ENCODE data around the gene CENATAC. TPM values are rescaled to one million over a fixed set of nuclear protein-coding genes. Genes with fewer than 3 reads are reported as not detected.
"Not testable (repeated sequence)": the region's sequence is repeated elsewhere in the genome, so short reads cannot be mapped to it uniquely, and the experiment has no call there.

The CENATAC gene
- total and polyA plus RNA-seq, 2 donors (not counting 1 experiment from before 2014, with no cell fraction given), result 50.1 to 122 TPM

DNA sequence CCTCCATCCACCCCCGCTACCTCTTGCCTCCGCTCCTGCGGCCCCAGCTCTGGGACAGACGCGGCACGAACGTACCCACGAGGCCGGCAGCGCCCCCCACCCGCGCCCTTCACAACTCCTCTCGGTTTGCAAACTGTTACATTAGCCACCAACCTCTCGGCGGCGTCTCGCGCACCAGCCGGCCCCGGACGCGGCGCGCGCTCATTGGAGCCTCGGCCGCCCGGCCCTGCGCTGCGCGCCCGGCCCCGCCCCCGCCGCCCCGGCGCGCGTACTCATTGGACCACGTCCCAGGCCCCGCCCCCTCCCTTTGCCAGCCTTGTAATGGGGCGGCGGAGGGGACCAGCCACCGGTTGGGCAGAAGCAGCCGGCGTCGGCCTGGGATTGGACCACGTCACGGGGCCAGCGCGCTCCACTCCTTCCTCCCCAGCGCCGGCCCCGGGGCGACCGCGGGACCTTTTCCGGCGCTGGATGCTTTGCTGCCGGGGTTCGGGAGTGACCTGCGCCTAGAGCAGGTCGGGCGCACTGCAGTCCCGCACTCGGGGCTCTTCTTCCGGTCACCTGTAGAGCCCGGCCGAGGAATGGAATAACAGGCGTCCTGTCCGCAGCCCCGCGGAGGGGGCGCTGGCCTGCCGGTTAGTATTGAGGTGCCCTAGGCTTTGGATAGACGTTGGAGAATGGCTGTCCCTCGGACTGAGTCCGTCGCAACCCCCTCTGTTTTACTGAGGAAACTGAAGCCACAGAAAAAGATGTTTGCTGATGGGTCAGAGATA lies 59.2 kb downstream of the CENATAC start, which contains the start of gene HYOU1:
TSS of gene HYOU1 (minus strand) at position 206 of the 770 bp plus-strand sequence. CDS start 1,045 bp downstream, outside the sequence.
- H3K9me3 Mint-ChIP-seq (ENCODE audit: insufficient read depth), result no peaks in the 10 kb centered on the region
- H3K4me3 ChIP-seq (ENCODE audit: control extremely low read depth in 1 of 5, extremely low read depth in 1 of 5, insufficient read depth in 1 of 5, low read depth in 2 of 5, low read length in 4 of 5), result peak within 1 kb of the TSS; percentile 36 to 95 (median 90)
- H3K27ac Mint-ChIP-seq, result peak within 1 kb of the TSS; percentile 93
- TF ChIP-seq EZH2 (IDR thresholded peaks at IDR 0.05; ENCODE audit: borderline replicate concordance, insufficient read depth, low read depth, low read length, poor library complexity, severe bottlenecking), result no peak
- TF ChIP-seq, protein P1, sequence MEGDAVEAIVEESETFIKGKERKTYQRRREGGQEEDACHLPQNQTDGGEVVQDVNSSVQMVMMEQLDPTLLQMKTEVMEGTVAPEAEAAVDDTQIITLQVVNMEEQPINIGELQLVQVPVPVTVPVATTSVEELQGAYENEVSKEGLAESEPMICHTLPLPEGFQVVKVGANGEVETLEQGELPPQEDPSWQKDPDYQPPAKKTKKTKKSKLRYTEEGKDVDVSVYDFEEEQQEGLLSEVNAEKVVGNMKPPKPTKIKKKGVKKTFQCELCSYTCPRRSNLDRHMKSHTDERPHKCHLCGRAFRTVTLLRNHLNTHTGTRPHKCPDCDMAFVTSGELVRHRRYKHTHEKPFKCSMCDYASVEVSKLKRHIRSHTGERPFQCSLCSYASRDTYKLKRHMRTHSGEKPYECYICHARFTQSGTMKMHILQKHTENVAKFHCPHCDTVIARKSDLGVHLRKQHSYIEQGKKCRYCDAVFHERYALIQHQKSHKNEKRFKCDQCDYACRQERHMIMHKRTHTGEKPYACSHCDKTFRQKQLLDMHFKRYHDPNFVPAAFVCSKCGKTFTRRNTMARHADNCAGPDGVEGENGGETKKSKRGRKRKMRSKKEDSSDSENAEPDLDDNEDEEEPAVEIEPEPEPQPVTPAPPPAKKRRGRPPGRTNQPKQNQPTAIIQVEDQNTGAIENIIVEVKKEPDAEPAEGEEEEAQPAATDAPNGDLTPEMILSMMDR (IDR thresholded peaks at IDR 0.05), result peak; percentile 6
- H3K27me3 ChIP-seq (replicated peaks in 1 of 4; ENCODE audit: control extremely low read depth in 1 of 4, control insufficient read depth in 3 of 4, insufficient read depth in 4 of 4, low read length in 3 of 4), result no peaks in the 10 kb centered on the region
- peak within 1 kb of the TSS; percentile 75 to 93 for H3K27ac ChIP-seq (ENCODE audit: low read length in 2 of 2)
- no peaks in the 10 kb centered on the region for H3K27me3 Mint-ChIP-seq
- peaks cover 18 to 29% of the 10 kb centered on the region in 2 donors for H3K4me1 ChIP-seq (ENCODE audit: control insufficient read depth in 2 of 2, insufficient read depth in 2 of 2, low read length in 2 of 2)
- WGBS (ENCODE audit: insufficient coverage), result under 1% methylated on average over 77 of the region's 79 CpGs
- peaks cover 55% of the 10 kb centered on the region for H3K79me2 ChIP-seq (ENCODE audit: control insufficient read depth, insufficient read depth, low read length)
- peak within 1 kb of the TSS; percentile 98 for H3K4me2 ChIP-seq (replicated peaks; ENCODE audit: low read depth, low read length, poor library complexity, severe bottlenecking)
- H2AFZ ChIP-seq (ENCODE audit: insufficient read depth, low read depth, low read length, poor library complexity, severe bottlenecking), result peak within 1 kb of the TSS; percentile 97
- ChIA-PET CTCF (interaction anchor here (0.7 to 2.2 kb wide), 7 partner anchors 10 to 1831 kb away, joined by 3 to 8 read pairs (median 5); partner anchors contain the start of gene VPS11), POLR2A (interaction anchor here (0.5 to 3.8 kb wide), 4 partner anchors 10 to 111 kb away, joined by 3 to 14 read pairs (median 3); partner anchors contain the start of gene VPS11)
- no peaks in the 10 kb centered on the region for H3K9me3 ChIP-seq (ENCODE audit: control extremely low read depth in 1 of 3, control insufficient read depth in 2 of 3, insufficient read depth in 1 of 3, low read length in 2 of 3)
- intact Hi-C loops (cut with micrococcal nuclease), result loop anchor here (1.0 to 2.0 kb wide), 9 partner anchors 10 to 140 kb away; partner anchors contain the start of genes CENATAC, HINFP, HMBS and RPS25
- H4K20me1 ChIP-seq (ENCODE audit: control insufficient read depth, insufficient read depth, low read length, poor library complexity, severe bottlenecking), result no peaks in the 10 kb centered on the region
- peaks cover 36% of the 10 kb centered on the region for H3K4me1 Mint-ChIP-seq
- ATAC-seq (ENCODE audit: low read depth) (peak; percentile 95), DNase-seq (peak; percentile 99)
- peak within 1 kb of the TSS; percentile 97 for H3K4me3 Mint-ChIP-seq
- peak within 1 kb of the TSS; percentile 98 for H3K9ac ChIP-seq (ENCODE audit: low read length)
- H3K36me3 ChIP-seq (replicated peaks in 1 of 2; ENCODE audit: control extremely low read depth in 1 of 2, control insufficient read depth in 1 of 2, extremely low read depth in 1 of 2, insufficient read depth in 2 of 2, low read length in 1 of 2), result peaks cover 4 to 34% of the 10 kb centered on the region in 2 experiments

DNA sequence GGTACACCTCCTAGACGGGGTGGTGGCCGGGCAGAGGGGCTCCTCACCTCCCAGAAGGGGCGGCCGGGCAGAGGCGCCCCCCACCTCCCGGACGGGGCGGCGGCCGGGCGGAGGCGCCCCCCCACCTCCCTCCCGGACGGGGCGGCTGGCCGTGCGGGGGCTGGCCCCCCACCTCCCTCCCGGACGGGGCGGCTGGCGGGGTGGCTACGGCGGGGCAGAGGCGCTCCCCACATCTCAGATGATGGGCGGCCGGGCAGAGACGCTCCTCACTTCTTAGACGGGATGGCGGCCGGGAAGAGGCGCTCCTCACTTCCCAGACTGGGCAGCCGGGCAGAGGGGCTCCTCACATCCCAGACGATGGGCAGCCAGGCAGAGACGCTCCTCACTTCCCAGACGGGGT lies 61.2 kb downstream of the CENATAC start:
- H3K9me3 ChIP-seq (ENCODE audit: control extremely low read depth in 1 of 3, control insufficient read depth in 2 of 3, insufficient read depth in 1 of 3, low read length in 2 of 3); H3K9me3 Mint-ChIP-seq (ENCODE audit: insufficient read depth); ATAC-seq (ENCODE audit: low read depth); DNase-seq; H3K27ac Mint-ChIP-seq; H3K9ac ChIP-seq (ENCODE audit: low read length); H4K20me1 ChIP-seq (ENCODE audit: control insufficient read depth, insufficient read depth, low read length, poor library complexity, severe bottlenecking); H3K27me3 Mint-ChIP-seq; H3K4me3 ChIP-seq (ENCODE audit: control extremely low read depth in 1 of 5, extremely low read depth in 1 of 5, insufficient read depth in 1 of 5, low read depth in 2 of 5, low read length in 4 of 5); H3K4me3 Mint-ChIP-seq; H3K27ac ChIP-seq (ENCODE audit: low read length in 2 of 2); H3K4me2 ChIP-seq (replicated peaks; ENCODE audit: low read depth, low read length, poor library complexity, severe bottlenecking); H2AFZ ChIP-seq (ENCODE audit: insufficient read depth, low read depth, low read length, poor library complexity, severe bottlenecking); H3K27me3 ChIP-seq (replicated peaks in 1 of 4; ENCODE audit: control extremely low read depth in 1 of 4, control insufficient read depth in 3 of 4, insufficient read depth in 4 of 4, low read length in 3 of 4); intact Hi-C loops (cut with micrococcal nuclease): not testable (repeated sequence)
- WGBS (ENCODE audit: insufficient coverage), result 100% methylated on average over 2 of the region's 35 CpGs
- H3K79me2 ChIP-seq (ENCODE audit: control insufficient read depth, insufficient read depth, low read length), result peaks cover 72% of the 10 kb centered on the region
- H3K36me3 ChIP-seq (replicated peaks in 1 of 2; ENCODE audit: control extremely low read depth in 1 of 2, control insufficient read depth in 1 of 2, extremely low read depth in 1 of 2, insufficient read depth in 2 of 2, low read length in 1 of 2), result peaks cover 4 to 15% of the 10 kb centered on the region in 2 experiments
- CTCF ChIA-PET, result interaction anchor here (0.6 kb wide), 1 partner anchor 39 kb away, joined by 4 read pairs; no protein-coding TSS in a partner anchor
- POLR2A ChIA-PET, result interaction anchor here (3.8 kb wide), 1 partner anchor 8 kb away, joined by 14 read pairs; the partner anchor contains the start of gene VPS11
- H3K4me1 ChIP-seq (ENCODE audit: control insufficient read depth in 2 of 2, insufficient read depth in 2 of 2, low read length in 2 of 2), result peaks cover 17 to 24% of the 10 kb centered on the region in 2 donors
- peaks cover 27% of the 10 kb centered on the region for H3K4me1 Mint-ChIP-seq

Data from B cell (primary cell).